NCI-H2196 (cell line): ENCODE measurements around the gene RRAS2.
"Not testable (repeated sequence)": the region's sequence is repeated elsewhere in the genome, so short reads cannot be mapped to it uniquely, and the experiment has no call there.

Experiments
- DNase-seq: peaks from one replicate; lab custom pipeline; 2025; ENCODE audit not compliant: unreplicated experiment; lab: John Stamatoyannopoulos, UW

Gene RRAS2

DNA sequence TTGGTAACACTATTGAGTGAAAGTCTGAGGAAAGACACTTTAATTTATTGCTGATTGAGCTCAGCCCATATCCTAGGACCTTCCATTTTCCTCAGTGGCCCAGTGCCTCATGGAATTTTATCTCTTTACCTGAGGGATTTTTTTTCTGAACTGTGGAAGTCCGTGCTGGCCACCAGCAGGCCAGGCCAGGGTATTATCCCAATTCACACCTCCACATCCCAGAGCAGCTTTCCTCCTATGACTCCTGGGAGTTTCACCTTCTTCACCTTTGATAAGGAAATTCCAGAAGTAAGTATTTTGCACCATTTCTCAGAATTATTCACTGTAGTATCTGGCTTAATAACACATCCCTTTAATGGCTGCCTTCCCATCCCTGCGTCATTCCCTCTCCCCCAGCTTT lies 13.0 kb upstream of the RRAS2 start:
- no peak for DNase-seq

DNA sequence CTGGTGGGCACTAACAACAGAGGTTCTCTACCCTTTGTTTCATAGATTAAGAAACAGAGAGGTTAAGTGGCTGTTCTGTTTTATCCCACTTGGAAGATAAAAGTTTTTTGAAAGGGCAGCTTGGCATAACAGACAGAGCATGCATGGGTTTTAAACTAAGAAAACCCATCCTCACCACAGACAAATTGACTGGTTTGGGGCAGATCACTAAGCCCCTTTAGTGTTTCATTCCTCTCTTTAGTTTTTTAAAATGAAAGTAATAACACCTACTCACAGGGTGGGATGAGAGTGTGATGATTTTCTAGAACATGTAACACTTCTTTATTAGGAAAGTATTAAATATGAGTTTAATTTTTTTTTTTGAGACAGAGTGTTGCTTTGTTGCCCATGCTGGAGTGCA lies 12.3 kb upstream of the RRAS2 start:
- DNase-seq: no peak

DNA sequence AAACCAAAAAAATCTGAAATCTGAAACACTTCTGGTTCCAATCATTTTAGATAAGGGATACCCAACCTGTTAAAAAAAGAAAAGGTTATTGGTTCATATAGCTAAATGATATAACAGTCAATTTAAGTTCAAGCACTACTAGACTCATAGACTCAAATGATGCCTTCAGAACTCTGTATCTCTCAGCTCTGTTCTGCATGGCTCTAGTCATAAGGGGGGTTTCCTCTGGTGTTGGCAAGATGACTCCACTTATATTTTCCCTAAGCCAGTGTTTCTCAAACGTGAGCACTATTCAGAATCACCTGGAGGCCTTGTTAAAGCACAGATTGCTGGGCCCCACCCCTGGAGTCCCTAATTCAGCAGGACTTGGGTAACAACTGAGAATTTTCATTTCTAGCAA lies 11.5 kb upstream of the RRAS2 start:
- no peak for DNase-seq

DNA sequence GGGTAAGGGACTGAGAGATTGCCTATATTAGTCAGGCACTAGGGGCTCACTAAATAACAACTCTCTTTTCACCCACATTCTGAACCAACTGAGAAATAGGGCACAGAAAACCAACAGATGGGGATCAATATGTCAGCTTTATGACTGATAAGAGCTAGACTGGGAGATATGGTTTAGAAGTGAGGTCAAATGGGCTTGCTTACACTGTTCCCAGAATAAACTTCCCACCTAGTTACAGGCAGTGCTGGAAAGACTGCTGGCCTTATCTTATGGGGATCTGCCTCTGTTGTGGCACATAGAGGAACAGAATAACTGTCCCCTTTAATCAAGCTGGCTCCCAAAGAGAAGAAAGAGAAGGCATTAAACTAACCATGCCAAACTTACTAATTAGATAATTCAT lies 10.6 kb upstream of the RRAS2 start:
- no peak for DNase-seq

DNA sequence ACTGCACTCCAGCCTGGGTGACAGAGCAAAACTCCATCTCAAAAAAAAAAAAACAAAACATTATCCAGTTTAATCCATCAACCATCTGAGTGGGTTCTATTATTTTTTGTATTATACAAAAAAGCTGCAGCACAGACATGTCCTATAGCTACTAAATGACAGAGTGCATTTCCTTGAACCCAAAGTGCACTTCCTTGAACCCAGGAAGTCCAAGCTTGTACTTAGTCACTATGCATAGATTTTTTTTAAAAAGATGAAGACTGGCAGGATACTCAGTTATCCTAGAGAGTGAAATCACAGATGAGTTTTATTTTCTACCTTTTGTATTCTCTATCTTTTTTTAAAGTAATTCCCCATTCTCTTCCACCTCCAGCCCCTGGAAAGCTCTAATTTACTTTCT lies 8.0 kb upstream of the RRAS2 start:
- DNase-seq: no peak

DNA sequence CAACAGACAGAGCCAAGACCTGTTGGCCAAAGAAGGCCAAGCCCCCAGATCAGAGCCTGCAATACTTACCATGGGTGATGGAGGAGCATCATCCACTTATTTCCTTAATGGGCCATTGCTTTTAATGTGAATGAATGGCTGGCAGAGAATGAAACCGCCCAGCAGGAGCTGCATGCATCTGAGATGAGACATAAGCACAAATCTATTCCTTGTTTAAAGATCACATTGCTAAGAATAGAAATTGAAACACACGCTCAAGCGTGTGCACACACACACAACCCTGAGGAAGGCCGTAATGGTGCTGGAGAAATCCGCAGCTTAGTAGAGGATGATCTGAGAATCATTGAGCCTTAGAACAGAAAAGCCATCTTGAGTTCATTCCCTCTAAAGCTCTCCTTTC lies 5.3 kb upstream of the RRAS2 start:
- DNase-seq: no peak

DNA sequence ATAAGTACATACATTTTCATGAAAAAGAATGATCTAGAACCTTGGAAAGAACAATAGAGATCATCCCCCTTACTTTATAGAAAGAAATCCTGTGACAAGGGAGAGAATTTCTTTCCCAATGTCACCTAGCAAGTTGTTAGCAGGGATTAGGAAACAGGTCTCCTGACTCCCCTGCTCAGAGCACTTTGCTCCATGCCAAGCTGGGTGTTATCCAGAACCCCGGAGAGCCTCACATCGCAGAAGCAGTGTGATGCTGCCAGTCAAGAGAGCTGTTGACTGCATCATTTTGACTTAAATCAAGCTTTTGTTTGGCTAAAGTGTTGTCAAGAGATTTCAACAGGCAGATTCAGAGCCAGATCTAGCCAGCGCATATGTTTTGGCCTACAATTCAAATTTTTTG lies 3.6 kb upstream of the RRAS2 start:
- DNase-seq: no peak

DNA sequence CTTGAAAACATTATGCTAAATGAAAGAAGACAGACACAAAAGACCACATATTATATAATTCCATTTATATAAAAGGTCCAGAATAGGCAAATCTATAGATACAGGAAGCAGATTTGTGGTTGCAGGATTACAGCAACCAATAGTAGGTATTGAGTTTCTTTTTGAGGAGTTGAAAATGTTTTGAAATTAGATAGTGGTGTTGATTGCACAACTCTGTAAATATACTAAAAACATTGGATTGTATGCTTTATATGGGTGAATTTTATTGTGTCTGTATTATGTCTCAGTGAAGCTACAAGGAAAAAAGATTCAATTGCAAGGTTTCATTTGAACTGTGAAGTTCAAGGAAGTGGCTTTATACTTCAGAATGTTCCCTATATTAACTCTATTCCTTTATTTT lies 3.0 kb upstream of the RRAS2 start:
- no peak for DNase-seq

DNA sequence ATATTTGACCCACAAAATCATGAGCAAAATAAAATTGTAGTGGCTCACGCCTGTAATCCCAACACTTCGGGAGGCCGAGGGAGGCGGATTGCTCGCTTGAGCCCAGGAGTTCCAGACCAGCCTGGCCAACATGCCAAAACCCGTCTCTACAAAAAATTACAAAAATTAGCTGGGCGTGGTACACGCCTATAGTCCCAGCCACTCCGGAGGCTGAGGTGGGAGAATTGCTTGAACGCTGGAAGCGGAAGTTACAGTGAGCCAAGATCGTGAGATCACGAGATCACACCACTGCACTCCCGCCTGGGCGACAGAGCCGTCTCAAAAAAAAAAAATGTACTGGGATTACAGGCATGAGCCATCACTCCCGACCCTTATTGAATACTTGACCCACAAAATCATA lies 2.0 kb upstream of the RRAS2 start:
- DNase-seq: no peak

DNA sequence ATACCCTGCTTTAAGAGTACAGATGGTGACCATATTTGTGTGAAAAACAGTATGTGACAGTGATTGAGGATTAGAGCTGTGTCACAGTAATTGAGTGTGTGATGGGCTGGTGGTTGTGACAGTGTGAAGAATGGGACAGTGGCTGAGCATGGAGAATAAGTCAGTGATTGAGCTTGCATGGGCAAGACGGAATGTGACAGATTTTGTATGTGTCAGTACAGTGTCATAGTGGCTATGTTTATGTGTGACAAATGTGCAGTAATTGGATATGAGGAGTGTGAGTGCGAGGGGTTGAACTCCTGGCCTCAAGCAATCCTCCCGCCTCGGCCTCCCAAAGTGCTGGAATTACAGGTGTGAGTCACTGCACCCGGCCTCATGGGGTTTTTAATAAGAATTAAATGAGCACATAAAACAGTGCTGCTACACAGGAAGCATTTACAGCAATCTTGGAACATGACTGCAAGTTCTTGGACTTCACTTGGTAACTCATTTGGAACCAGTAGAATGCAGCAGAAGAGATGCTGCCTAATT lies 583 bp upstream of the RRAS2 start:
- DNase-seq: no peak

DNA sequence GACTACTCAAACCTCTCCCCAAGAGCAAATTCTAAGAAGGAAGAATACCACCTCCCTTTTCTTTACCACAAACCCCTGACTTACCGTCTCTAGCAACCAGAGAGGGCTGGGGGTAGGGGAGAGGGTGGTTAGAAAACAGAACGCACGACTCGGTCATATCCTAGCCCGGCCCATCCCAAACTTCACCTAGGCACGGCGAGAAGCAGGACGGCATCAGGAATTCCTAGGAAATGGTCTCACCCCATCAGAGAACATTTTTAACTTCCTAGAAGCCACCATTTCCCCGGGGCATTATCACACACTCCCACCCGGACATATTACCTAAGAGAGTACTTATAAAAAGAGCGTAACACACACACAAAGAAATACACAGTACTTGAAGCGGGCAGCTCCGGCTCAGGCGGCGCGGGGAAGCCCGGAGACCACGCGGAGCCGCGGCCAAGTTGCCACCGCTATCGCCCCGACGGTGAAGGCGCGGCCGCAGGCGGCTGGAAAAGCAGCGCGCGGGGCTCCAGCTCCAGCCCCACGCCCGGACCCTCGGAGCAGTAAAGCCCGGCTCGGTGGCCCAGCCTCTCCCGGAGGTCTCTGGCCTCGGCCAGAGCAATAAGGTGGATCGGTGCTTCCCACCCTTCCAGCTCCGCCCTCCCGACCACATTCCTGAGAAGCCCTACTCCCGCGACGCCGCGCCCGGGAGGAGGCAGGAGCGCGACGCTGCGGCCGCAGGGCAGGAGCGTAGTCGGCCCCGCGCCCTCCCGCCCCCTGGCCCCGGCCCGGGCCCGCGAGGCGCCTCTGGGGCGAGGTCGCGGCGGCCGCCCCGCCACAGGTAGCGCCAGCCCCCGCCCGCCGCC lies 878 bp downstream of the RRAS2 start:
- DNase-seq: peak; percentile 9

DNA sequence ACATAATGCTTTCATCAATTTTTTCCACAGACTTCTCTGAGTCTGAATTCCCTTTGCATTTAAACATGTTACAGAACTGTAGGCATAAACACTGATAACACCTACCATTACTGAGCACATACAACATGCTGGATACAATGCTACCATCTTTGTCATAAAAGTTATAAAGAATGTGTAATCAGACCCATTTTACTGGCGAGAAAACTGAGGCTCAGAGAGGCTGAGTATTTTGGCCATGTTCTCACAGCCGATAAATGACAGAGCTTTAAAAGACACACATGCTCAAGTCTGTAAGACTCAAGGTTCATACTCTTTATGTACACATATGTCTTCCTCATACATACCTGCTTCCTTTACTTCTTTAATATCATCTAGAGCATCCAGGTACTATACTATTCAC lies 2.6 kb downstream of the RRAS2 start:
- no peak for DNase-seq

DNA sequence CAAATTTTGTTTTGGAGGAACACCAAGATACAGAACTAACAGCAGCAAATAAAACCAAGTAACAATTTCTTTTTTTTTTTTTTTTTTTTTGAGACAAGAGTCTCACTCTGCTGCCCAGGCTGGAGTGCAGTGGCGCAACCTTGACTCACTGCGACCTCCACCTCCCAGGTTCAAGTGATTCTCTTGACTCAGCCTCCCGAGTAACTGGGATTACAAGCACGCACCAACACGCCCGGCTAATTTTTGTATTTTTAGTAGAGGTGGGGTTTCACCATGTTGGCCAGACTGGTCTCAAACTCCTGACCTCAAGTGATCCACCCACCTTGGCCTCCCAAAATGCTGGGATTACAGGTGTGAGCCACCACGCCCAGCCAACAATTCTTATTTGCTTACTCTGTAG lies 4.4 kb downstream of the RRAS2 start:
- DNase-seq: not testable (repeated sequence)

DNA sequence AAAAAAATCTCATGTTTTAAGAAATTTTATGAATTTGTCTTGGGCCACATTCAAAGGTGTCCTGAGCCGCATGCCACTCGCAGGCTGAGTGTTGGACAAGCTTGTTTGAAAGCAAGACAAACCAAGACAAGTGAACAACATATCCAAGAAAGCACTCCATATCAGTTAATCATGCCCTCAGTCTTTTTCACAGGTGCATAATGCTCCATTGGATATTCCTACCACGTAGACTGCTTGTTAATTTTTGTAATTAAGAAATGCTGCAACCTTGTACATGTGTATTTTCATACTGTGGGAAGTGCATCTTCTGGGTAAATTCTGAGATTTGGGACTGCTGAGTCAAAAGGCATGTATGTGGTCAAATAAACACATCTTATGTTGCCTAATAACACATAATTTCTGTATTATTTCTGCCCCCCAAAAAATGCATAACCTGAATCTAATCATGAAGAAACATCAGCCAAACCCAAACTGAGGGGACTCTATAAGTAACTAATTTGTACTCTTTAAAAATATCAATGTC lies 8.2 kb downstream of the RRAS2 start:
- DNase-seq: no peak

DNA sequence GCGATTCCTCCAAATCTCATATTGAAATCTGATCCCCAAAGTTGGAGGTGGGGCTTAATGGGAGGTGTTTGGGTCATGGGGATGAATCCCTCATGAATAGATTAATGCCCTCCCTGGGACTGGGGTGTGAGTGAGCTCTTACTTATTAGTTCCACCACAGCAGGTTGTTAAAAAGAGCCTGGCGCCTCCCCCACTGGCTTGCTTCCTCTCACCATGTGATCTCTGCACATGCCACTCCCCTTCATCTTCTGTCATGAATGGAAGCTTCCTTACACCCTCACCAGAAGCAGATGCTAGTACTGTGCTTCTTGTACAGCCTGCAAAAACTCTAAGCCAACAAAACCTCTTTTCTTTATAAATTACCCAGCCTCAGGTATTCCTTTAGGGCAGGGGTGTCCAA lies 8.8 kb downstream of the RRAS2 start:
- no peak for DNase-seq

DNA sequence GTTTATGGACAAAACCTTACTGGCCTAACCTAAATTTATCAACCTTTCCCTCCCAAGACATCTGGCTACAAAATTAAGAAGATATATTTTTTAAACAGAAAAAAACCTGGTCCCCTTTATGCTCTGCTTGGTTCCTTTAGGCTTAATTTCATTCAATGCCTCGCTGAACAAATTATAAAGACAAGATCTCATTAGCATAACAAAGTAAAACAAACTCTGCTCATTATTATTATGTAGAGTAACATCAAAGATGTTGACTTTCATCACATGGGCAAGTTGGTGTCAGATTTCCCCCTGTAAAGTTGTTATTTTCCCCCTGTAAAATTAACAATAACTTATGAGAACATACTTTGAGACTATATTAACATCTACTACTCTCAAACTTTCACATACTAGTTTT lies 11.0 kb downstream of the RRAS2 start:
- no peak for DNase-seq

DNA sequence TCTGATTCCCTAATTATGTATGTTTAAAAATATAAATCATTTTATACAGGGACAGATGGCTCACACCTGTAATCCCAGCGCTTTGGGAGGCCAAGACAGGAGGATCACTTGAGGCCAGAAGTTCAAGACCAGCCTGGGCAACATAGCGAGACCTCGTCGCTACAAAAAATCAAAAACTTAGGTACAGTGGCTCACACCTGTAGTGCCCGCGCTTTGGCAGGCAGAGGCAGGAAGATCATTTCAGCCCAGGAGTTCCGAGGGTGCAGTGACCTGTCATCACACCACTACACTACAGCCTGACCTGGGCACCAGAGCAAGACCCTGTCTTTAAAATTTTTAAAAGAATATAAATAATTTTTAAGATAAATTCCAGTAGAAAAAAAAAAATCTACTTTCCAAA lies 11.5 kb downstream of the RRAS2 start:
- DNase-seq: no peak

DNA sequence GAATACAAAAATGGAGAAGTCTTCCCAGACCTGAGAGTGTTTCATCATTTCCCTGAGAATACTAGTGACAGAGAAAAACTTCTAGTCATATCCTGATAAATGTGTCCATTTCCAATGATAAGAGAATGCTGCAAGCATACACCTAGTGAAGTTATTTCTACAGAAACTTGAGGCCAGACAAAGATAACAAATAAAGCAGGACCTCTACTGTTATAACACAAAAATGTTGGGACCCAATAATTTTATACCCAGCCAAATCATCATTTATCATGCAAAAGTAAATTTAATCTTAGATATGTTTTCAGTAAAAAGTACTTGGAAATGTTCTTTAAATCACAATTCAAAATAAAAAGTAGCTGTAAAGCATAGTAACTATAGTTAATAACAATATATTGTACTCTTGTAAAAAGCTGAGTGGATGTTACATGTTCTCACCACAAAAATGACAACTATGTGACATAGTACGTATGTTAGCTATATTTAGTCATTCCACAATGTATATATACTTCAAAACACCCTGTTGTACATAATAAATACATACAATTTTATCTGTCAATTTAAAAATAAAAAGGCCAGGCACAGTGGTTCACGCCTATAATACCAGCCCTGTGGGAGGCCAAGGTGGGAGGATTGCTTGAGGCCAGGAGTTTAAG lies 12.6 kb downstream of the RRAS2 start:
- DNase-seq: no peak

DNA sequence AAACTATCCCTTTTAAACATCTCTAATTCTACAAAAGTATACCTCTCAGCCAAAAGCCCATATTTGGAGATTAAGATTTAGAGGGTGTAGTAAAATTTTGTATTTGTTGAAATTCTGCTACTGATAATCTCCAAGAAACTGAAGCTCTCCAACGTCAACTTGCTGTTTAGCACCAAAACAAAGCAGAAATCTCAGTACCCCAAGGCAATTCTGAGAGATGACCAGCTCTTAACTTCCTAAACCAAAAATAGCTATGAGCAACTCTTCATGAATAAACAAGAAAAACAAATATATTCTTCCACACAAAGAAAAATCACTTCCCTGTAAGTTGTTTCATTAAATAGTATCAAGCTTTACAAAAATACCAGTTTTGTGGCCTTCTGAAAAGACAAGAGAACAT lies 13.3 kb downstream of the RRAS2 start:
- no peak for DNase-seq

DNA sequence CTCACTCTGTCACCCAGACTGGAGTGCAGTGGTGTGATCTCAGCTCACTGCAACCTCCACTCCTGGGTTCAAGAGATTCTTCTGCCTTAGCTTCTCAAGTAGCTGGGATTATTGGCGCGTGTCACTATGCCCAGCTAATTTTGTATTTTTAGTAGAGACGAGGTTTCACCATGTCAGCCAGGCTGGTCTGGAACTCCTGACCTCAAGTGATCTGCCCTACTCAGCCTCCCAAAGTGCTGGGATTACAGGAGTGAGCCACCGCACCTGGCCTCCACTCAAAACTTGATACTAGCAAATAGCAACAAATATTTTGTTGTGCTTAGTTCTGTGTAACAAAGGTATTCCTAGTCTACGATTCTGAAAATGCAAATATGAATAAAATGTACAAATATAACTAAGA lies 14.0 kb downstream of the RRAS2 start:
- not testable (repeated sequence) for DNase-seq

DNA sequence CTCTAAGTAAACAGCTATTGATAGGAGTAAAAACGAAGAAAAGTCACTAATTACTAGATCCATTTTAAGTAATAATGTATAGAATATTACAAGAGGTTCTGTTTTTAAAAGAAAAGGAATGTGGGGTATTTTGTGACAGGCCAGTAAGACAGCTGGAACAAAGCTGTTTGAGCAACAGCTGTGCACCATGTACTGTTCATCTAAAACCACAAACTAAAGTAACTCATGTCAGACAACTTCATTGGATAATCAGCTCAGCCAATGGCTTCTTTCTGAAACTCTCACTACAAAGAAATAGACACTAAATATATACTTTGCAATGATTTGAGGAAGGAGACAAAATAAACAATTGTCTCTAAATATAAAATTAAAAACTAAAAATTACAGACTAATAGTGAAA lies 16.1 kb downstream of the RRAS2 start:
- no peak for DNase-seq

DNA sequence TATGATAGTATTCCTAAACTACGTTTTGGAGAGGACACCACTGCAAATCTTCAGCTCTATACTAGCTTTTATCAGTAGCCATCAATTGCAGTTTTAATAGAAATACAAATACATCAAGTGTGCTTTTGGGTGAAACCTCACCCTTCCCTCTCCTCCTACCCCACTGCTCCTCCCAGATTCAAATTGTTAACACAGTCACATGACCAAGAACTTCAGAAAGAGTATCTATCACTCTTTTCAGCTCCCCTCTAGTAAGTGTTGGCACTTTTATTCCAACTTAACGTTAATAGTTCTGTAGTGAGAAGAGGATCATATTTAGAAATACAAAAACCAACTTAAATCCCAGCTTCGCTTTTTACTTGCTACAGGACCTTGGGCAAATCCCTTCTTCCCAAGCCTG lies 17.0 kb downstream of the RRAS2 start:
- DNase-seq: no peak
